KMS-11 (cell line): ENCODE data around the gene PMM1.

ENCODE experiments used
- H2AFZ ChIP-seq: fragments of 200-600 bp; sonication (generic); 2 replicates; pipeline ENCODE4 v1.6.1; 2016; ENCODE audit warnings: antibody characterized with exemption, mixed run types, low read depth
- H3K27ac ChIP-seq: fragments of 200-600 bp; sonication (generic); 2 replicates; pipeline ENCODE4 v1.6.1; 2016; ENCODE audit warnings: mild to moderate bottlenecking, mixed run types
- H3K27me3 ChIP-seq: fragments of 200-600 bp; sonication (generic); 2 replicates; pipeline ENCODE4 v1.6.1; 2017; ENCODE audit warnings: mild to moderate bottlenecking, low read depth, mixed run types, moderate library complexity; ENCODE audit not compliant: insufficient read depth
- H3K36me3 ChIP-seq: fragments of 200-600 bp; sonication (generic); 2 replicates; pipeline ENCODE4 v1.6.1; 2017; ENCODE audit warnings: mild to moderate bottlenecking, mixed run types; ENCODE audit not compliant: insufficient read depth
- H3K4me1 ChIP-seq: fragments of 200-600 bp; sonication (generic); 2 replicates; pipeline ENCODE4 v1.6.1; 2016; ENCODE audit warnings: mild to moderate bottlenecking, low read depth, mixed run types; ENCODE audit not compliant: poor library complexity, severe bottlenecking
- H3K4me2 ChIP-seq: fragments of 200-600 bp; sonication (generic); 2 replicates; pipeline ENCODE4 v1.7.0; 2016; ENCODE audit warnings: mild to moderate bottlenecking, mixed run types
- H3K4me3 ChIP-seq: fragments of 200-600 bp; sonication (generic); IDR thresholded peaks from 2 replicates; pipeline ENCODE4 v1.6.1; 2017; ENCODE audit warnings: low read depth, low read length, mixed read lengths; ENCODE audit not compliant: insufficient read depth
- H3K79me2 ChIP-seq: fragments of 200-600 bp; sonication (generic); 2 replicates; pipeline ENCODE4 v1.6.1; 2016; ENCODE audit warnings: low read depth, mixed run types; ENCODE audit not compliant: insufficient read depth
- H3K9ac ChIP-seq: fragments of 200-600 bp; sonication (generic); 2 replicates; pipeline ENCODE4 v1.6.1; 2016; ENCODE audit warnings: mild to moderate bottlenecking, mixed run types
- H4K20me1 ChIP-seq: fragments of 200-600 bp; sonication (generic); 2 replicates; pipeline ENCODE4 v1.6.1; 2016; ENCODE audit warnings: mild to moderate bottlenecking, mixed run types; ENCODE audit not compliant: insufficient read depth
- TF ChIP-seq, protein P1 (sequence below): fragments of 200-600 bp; sonication (generic); conservative IDR thresholded peaks from 2 replicates; pipeline ENCODE4 v1.6.1; 2017; ENCODE audit warnings: low read depth, mild to moderate bottlenecking, antibody characterized with exemption, low read length, moderate library complexity, mixed read lengths

Gene PMM1

DNA sequence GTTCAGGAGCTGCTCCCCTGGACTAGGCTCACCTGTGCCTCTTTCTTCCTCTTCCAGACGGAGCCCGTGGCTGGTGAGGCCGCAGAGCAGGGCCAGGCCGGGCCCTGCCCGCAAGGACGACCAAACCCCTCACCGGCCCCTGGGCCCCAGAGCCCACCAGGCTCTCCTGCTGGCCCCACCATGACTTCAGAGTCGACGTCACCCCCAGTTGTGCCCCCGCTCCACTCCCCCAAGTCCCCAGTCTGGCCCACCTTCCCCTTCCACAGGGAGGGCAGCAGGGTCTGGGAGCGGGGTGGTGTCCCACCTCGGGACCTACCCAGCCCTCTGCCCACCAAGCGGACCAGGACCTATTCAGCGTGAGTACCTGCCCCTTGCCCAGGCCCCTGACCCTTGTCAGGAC lies 17.9 kb downstream of the PMM1 start:
- Histone ChIP-seq H3K4me1 (no peaks in the 10 kb centered on the region), H2AFZ (no peak overlapping the region), H3K27me3 (no peaks in the 10 kb centered on the region), H3K4me2 (no peak overlapping the region), H3K9ac (no peak overlapping the region), H3K36me3 (no peaks in the 10 kb centered on the region), H3K27ac (no peak overlapping the region), H3K4me3 (no peak overlapping the region), H3K79me2 (no peaks in the 10 kb centered on the region), H4K20me1 (no peaks in the 10 kb centered on the region)
- TF ChIP-seq, protein P1, sequence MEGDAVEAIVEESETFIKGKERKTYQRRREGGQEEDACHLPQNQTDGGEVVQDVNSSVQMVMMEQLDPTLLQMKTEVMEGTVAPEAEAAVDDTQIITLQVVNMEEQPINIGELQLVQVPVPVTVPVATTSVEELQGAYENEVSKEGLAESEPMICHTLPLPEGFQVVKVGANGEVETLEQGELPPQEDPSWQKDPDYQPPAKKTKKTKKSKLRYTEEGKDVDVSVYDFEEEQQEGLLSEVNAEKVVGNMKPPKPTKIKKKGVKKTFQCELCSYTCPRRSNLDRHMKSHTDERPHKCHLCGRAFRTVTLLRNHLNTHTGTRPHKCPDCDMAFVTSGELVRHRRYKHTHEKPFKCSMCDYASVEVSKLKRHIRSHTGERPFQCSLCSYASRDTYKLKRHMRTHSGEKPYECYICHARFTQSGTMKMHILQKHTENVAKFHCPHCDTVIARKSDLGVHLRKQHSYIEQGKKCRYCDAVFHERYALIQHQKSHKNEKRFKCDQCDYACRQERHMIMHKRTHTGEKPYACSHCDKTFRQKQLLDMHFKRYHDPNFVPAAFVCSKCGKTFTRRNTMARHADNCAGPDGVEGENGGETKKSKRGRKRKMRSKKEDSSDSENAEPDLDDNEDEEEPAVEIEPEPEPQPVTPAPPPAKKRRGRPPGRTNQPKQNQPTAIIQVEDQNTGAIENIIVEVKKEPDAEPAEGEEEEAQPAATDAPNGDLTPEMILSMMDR, result no peak

DNA sequence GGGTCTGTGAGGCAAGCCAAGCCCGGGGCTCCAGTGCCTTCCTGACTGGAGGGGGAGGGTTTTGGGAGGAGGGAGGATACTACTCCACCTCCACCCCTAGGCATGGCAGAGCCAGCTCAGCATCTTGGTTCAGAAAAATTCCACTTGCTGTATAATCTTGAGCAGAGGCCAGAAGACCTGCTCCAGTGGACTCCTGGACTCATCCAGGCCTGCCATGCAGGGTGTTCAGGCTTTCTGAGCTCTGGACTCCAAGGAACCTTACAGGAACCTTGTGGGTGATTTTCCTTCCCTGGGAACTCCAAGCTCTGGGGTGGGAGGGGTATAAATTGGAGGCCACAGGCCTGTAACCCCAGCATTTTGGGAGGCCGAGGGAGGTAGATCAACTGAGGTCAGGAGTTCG lies 19.4 kb downstream of the PMM1 start:
- no peak overlapping the region for H3K27ac ChIP-seq
- H3K27me3 ChIP-seq, result no peaks in the 10 kb centered on the region
- no peak overlapping the region for H3K9ac ChIP-seq
- no peaks in the 10 kb centered on the region for H3K79me2 ChIP-seq
- H4K20me1 ChIP-seq, result no peaks in the 10 kb centered on the region
- H3K4me2 ChIP-seq, result no peak overlapping the region
- no peaks in the 10 kb centered on the region for H3K36me3 ChIP-seq
- peaks cover 4% of the 10 kb centered on the region for H3K4me1 ChIP-seq
- TF ChIP-seq, protein P1, result no peak
- no peak overlapping the region for H2AFZ ChIP-seq
- no peak overlapping the region for H3K4me3 ChIP-seq

DNA sequence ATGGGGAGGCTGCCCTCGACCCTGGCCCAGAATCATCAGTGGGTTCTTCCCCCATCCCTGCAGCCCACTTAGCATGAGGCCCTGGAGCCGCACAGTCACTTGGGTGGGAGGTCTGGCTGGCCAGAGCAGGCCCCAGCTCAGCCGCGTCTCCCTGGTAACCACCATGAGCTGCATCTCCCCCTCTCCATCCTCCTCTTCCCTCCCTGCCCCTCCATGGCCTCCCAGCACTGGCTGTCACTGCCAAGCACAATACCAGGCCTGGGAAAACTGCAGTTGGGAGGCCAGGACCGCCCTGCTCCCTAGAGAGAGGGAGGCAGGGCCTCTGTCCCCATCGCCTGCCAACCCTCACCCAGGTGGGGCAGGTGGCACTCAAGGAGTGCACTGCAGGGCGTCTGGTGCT lies 20.8 kb downstream of the PMM1 start:
- no peaks in the 10 kb centered on the region for H3K27me3 ChIP-seq
- H3K9ac ChIP-seq, result no peak overlapping the region
- H3K36me3 ChIP-seq, result no peaks in the 10 kb centered on the region
- no peak overlapping the region for H3K4me2 ChIP-seq
- H4K20me1 ChIP-seq, result no peaks in the 10 kb centered on the region
- H3K79me2 ChIP-seq, result no peaks in the 10 kb centered on the region
- no peak overlapping the region for H3K27ac ChIP-seq
- TF ChIP-seq, protein P1, result no peak
- H2AFZ ChIP-seq, result no peak overlapping the region
- H3K4me1 ChIP-seq, result peaks cover 5% of the 10 kb centered on the region
- H3K4me3 ChIP-seq, result no peak overlapping the region

DNA sequence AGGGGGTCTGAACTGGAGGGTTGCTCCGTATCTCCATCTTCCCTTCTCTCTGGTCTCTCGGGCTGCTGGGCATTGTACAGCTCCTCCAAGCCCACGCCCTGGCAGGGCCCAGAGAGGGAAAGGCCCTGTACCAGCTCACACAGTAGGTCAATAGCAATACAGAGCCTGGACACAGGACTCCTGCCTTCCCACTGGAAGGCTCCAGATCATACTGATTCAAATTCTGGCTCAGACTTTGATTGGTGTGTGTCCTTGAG lies 22.2 kb downstream of the PMM1 start:
- no peaks in the 10 kb centered on the region for H3K27me3 ChIP-seq
- TF ChIP-seq, protein P1, result no peak
- no peaks in the 10 kb centered on the region for H3K79me2 ChIP-seq
- H3K4me3 ChIP-seq, result no peak overlapping the region
- H2AFZ ChIP-seq, result no peak overlapping the region
- H3K4me1 ChIP-seq, result peaks cover 12% of the 10 kb centered on the region
- H3K36me3 ChIP-seq, result no peaks in the 10 kb centered on the region
- H3K9ac ChIP-seq, result no peak overlapping the region
- H3K27ac ChIP-seq, result no peak overlapping the region
- H4K20me1 ChIP-seq, result no peaks in the 10 kb centered on the region
- no peak overlapping the region for H3K4me2 ChIP-seq
